ENCODE data around the gene PTGER4. TPM values are rescaled to one million over a fixed set of nuclear protein-coding genes. Genes with fewer than 3 reads are reported as not detected.
"Not testable (repeated sequence)": the region's sequence is repeated elsewhere in the genome, so short reads cannot be mapped to it uniquely, and the experiment has no call there.

Gene PTGER4
- total RNA-seq, 1 experiment from 2014 or later, result 15.7 TPM

DNA sequence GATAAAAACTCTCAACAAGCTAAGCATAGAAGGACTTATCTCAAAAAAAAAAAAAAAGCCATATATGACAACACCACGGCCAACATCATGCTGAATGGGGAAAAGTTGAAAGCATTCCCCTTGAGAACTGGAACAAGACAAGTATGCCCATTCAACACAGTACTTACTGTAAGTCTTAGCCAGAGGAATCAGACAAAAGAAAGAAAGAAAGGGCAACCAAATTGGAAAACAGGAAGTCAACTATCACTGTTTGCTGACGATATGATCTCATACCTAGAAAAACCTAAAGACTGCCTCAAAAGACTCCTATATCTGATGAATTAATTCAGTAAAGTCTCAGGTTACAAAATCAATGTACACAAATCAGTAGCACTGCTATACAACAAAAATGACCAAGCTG, 24.6 kb upstream of the PTGER4 start:
- Histone ChIP-seq H3K4me2 (no peak overlapping the region), H3K4me3 (no peak overlapping the region), H3F3A (ENCODE audit: insufficient read depth, low read depth) (no peaks in the 10 kb centered on the region), H4K20me1 (ENCODE audit: insufficient read depth) (no peaks in the 10 kb centered on the region), H3K9me3 (ENCODE audit: insufficient read depth, low read depth) (no peaks in the 10 kb centered on the region), H2AFZ (no peak overlapping the region), H3K27me3 (ENCODE audit: insufficient read depth, low read depth) (no peaks in the 10 kb centered on the region), H3K27ac (no peak overlapping the region), H3K36me3 (ENCODE audit: low read depth) (no peaks in the 10 kb centered on the region), H3K9me2 (ENCODE audit: insufficient read depth) (no peaks in the 10 kb centered on the region), H3K79me2 (ENCODE audit: low read depth) (no peaks in the 10 kb centered on the region), H3K4me1 (replicated peaks; ENCODE audit: insufficient read depth) (no peaks in the 10 kb centered on the region)
- POLR2A ChIA-PET (ENCODE audit: unreplicated experiment), result interaction anchor here (0.7 kb wide), 1 partner anchor 78 kb away, joined by 12 read pairs; no protein-coding TSS in a partner anchor
- no peak for DNase-seq
- CTCF ChIA-PET, result interaction anchor here (0.6 kb wide), 1 partner anchor 9 kb away, joined by 3 read pairs; no protein-coding TSS in a partner anchor
- TF ChIP-seq CTCF (conservative IDR thresholded peaks at IDR 0.05), result no peak
- no peak for TF ChIP-seq EZH2 (IDR thresholded peaks at IDR 0.05; ENCODE audit: low read depth)
- no TSS peak for BruUV-seq (replicated peaks)
- intact Hi-C loops (cut with micrococcal nuclease; ENCODE audit: unreplicated experiment), result no loop called here

DNA sequence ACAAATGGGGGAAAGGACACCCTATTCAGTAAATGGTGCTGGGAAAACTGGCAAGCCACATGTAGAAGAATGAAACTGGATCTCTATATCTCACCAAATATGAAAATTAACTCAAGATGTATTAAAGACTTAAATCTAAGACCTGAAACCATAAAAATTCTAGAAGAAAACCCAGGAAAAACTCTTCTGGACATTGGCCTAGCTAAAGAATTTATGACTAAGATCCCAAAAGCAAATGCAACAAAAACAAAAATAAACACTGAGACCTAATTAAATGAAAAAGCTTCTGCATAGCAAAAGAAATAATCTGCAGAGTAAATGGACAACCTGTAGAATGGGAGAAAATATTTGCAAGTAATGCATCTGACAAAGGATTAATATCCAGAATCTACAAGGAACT, 23.6 kb upstream of the PTGER4 start:
- BruUV-seq (replicated peaks); H3K27ac ChIP-seq; H3K36me3 ChIP-seq (ENCODE audit: low read depth); CTCF ChIA-PET; H4K20me1 ChIP-seq (ENCODE audit: insufficient read depth); H3F3A ChIP-seq (ENCODE audit: insufficient read depth, low read depth); H3K9me3 ChIP-seq (ENCODE audit: insufficient read depth, low read depth); POLR2A ChIA-PET (ENCODE audit: unreplicated experiment); H3K4me2 ChIP-seq; H3K4me1 ChIP-seq (replicated peaks; ENCODE audit: insufficient read depth); H3K9me2 ChIP-seq (ENCODE audit: insufficient read depth); DNase-seq; intact Hi-C loops (cut with micrococcal nuclease; ENCODE audit: unreplicated experiment); H2AFZ ChIP-seq; H3K27me3 ChIP-seq (ENCODE audit: insufficient read depth, low read depth); H3K4me3 ChIP-seq; H3K79me2 ChIP-seq (ENCODE audit: low read depth): not testable (repeated sequence)

DNA sequence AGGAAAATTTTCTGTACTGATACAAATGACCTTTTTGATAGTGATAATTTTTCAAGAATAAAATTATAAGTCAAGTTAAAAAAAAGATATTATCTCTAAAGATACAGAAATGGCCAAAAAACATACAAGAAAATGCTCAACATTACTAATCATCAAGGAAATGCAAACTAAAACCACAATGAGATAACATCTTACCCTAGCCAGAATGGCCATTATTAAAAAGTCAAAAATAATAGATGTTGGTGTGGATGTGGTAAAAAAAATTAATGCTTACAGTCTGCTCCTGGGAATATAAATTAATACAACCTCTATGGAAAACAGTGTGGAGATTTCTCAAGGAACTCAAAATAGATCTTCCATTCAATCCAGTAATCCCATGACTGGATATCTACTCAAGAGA, 22.9 kb upstream of the PTGER4 start:
- H2AFZ ChIP-seq, result no peak overlapping the region
- no peak overlapping the region for H3K4me2 ChIP-seq
- H3K4me1 ChIP-seq (replicated peaks; ENCODE audit: insufficient read depth), result no peaks in the 10 kb centered on the region
- intact Hi-C loops (cut with micrococcal nuclease; ENCODE audit: unreplicated experiment), result no loop called here
- no peaks in the 10 kb centered on the region for H4K20me1 ChIP-seq (ENCODE audit: insufficient read depth)
- H3K36me3 ChIP-seq (ENCODE audit: low read depth), result no peaks in the 10 kb centered on the region
- H3K9me2 ChIP-seq (ENCODE audit: insufficient read depth), result no peaks in the 10 kb centered on the region
- no peaks in the 10 kb centered on the region for H3F3A ChIP-seq (ENCODE audit: insufficient read depth, low read depth)
- H3K27me3 ChIP-seq (ENCODE audit: insufficient read depth, low read depth), result no peaks in the 10 kb centered on the region
- BruUV-seq (replicated peaks), result no TSS peak
- CTCF ChIA-PET, result no interaction called here
- no peak for DNase-seq
- H3K79me2 ChIP-seq (ENCODE audit: low read depth), result no peaks in the 10 kb centered on the region
- no peak overlapping the region for H3K27ac ChIP-seq
- H3K4me3 ChIP-seq, result no peak overlapping the region
- POLR2A ChIA-PET (ENCODE audit: unreplicated experiment), result no interaction called here
- no peaks in the 10 kb centered on the region for H3K9me3 ChIP-seq (ENCODE audit: insufficient read depth, low read depth)
- TF ChIP-seq EZH2 (IDR thresholded peaks at IDR 0.05; ENCODE audit: low read depth) (no peak), CTCF (conservative IDR thresholded peaks at IDR 0.05) (no peak)

- Histone ChIP-seq H3K4me1 (replicated peaks; ENCODE audit: insufficient read depth) (no peaks in the 10 kb centered on the region), H3K9me3 (ENCODE audit: insufficient read depth, low read depth) (no peaks in the 10 kb centered on the region), H3F3A (ENCODE audit: insufficient read depth, low read depth) (no peaks in the 10 kb centered on the region), H3K27ac (no peak overlapping the region), H3K4me3 (no peak overlapping the region), H3K9me2 (ENCODE audit: insufficient read depth) (no peaks in the 10 kb centered on the region), H3K27me3 (ENCODE audit: insufficient read depth, low read depth) (no peaks in the 10 kb centered on the region), H3K79me2 (ENCODE audit: low read depth) (no peaks in the 10 kb centered on the region), H4K20me1 (ENCODE audit: insufficient read depth) (no peaks in the 10 kb centered on the region), H3K36me3 (ENCODE audit: low read depth) (no peaks in the 10 kb centered on the region), H2AFZ (no peak overlapping the region), H3K4me2 (no peak overlapping the region)
- ChIA-PET CTCF (no interaction called here), POLR2A (ENCODE audit: unreplicated experiment) (no interaction called here)
- intact Hi-C loops (cut with micrococcal nuclease; ENCODE audit: unreplicated experiment), result no loop called here
- DNase-seq, result no peak
- TF ChIP-seq CTCF (conservative IDR thresholded peaks at IDR 0.05) (no peak), EZH2 (IDR thresholded peaks at IDR 0.05; ENCODE audit: low read depth) (no peak)
- BruUV-seq (replicated peaks), result no TSS peak
Measured at GRCh38 chr5:40660751-40661150, 19.0 kb upstream of the PTGER4 start.

All from PC-9 (cell line).